NCI-H1436 (cell line): ENCODE data around the gene RPS6KB2.
"Not testable (repeated sequence)": the region's sequence is repeated elsewhere in the genome, so short reads cannot be mapped to it uniquely, and the experiment has no call there.

ENCODE experiments used
- DNase-seq: peaks from one replicate; lab custom pipeline; 2025; lab: John Stamatoyannopoulos, UW

Gene RPS6KB2

GRCh38 chr11:67410984-67411784, 17.1 kb upstream of the RPS6KB2 start:
- no peak for DNase-seq

DNA sequence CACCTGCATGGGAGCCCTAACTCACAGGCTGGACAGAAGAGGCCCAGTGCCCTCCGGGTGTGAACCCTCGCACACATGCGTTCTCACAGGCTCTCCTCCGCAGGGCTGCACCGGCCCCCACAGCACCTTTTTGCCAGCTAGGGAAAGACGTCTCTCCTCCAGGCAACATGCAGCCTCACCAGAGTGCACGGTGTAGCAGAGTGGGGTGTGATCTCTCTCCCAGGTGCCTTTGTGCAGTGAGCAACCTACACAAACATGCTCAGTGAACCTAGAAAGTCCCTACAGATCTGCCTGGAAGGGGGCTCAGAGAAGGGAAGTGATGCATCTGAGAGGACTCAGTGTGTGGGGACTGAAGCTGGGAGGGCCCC, 16.5 kb upstream of the RPS6KB2 start:
- DNase-seq: no peak

DNA sequence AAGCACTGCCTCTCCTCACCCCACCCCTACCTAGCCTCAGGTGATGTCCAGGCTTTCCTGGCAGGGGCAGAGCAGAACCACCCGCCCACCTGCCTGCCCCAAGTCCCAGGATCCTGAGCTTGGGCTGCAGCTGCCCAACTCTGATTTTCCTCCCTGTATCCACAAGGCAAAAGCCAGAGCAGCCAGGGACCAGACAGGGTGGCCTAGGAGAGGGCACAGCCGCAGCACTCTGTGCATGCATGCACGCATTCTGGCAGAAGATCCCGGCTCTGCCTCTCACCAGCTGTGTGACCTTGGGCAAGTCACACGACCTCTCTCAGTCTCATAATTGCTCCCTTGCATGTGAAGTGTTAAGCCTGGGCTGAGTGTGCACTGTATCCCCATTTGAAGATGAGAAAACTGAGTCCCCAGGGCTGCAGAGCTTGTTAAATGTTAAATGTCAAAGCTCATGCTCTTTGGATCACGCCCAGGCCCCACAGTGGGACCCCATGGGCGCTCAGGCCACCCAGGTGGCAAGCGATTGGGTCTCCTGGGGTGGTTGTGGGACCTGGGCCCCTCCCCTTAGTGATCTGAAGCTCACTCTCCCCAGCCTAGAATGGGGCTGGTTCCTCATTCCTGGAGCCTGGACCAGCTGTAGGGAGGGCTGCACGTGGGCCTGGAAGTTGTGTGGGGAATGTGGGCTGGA, 15.7 kb upstream of the RPS6KB2 start:
- DNase-seq: no peak

DNA sequence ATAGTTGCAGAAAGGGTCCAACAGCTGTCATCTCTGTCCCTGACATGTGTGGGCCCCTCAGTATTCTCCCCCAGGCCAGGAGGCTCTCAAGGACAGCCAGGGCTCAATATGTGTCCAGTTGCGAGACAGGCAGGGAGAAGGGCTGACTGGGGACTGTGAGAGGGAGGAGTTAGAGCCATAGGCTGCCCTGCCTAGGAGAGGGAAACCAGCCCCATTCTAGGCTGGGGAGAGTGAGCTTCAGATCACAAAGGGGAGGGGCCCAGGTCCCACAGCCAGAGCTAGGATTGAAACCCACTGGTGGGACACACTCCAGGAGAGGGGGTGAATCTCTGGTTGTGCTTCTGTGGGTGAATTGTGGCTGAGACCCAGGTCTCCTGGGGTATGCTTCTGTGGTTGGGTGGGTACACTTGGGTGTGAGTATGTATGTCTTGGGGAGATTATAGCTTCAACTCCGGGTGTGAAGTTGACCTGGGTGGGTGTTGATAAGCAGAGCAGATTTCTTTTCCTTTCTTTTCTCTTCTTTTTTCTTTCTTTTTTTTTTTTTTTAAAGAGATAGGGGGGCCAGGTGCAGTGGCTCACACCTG, 14.9 kb upstream of the RPS6KB2 start:
- DNase-seq: no peak

GRCh38 chr11:67415501-67416304, 12.6 kb upstream of the RPS6KB2 start, which contains the start of gene CARNS1:
Gene CARNS1 (plus strand): TSS chr11:67415678. CDS start chr11:67416200, 522 bp downstream.
- DNase-seq: no peak

GRCh38 chr11:67416416-67417335, 11.6 kb upstream of the RPS6KB2 start:
- peak; percentile 58 for DNase-seq

GRCh38 chr11:67417425-67417824, 10.9 kb upstream of the RPS6KB2 start:
- DNase-seq: no peak

DNA sequence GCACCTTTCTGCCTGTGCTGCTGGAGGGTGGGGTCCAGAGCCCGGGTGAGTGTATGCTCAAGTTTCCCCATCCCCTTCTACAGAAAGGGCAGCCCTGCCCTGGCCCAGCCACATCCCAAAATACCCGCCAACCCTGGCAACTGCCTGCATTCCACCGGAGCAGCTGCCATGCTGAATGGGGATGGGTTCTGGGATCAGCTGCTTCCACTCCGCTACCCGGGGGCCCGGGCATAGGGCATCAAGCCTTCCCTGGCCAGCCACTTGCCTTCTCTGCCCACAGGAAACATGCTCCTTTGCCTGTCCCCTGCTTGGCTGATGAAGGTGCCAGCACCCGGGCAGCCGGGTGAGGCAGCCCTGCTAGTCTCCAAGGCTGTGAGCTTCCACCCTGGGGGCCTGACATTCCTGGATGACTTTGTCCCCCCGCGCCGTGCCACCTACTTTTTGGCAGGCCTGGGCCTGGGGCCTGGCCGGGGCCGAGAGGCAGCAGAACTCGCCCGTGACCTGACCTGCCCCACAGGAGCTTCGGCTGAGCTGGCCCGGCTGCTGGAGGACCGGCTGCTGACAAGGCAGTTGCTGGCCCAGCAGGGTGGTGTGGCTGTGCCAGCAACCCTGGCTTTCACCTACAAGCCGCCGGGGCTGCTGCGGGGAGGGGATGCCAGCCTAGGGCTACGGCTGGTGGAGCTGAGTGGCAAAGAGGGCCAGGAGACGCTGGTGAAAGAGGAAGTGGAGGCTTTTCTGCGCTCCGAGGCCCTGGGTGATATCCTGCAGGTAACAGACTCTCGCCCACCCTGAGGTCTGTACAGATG, 9.6 kb upstream of the RPS6KB2 start:
- DNase-seq: no peak

DNA sequence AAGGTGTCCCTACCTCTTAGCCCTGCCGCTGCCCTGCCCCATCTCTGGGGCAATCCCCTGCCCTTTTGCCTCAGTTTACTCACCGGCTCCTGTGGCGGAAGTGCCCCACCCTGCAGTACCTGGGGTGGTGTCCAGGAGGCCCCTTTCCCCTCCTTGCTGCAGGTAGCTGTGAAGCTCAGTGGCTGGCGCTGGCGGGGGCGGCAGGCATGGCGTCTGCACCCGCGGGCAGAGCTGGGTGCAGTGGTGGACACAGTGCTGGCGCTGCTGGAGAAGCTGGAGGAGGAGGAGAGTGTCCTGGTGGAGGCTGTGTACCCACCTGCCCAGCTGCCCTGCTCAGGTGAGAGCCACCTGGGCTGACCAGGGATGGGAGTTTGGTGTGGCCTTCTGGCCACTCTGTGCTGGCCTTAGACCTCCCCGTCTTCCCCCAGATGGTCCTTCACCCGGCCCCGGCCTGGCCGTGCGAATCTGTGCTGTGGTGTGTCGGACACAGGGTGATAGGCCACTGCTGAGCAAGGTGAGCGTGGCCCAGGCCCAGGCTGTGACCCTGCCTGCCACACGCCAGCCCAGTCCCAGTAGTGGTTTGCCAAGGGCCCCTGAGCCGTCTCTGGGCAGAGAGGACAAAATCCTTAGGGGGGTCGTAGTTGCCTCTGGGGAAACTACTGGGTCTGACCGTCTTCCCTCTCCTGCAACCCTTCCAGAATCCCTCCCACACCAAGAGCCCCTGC, 8.8 kb upstream of the RPS6KB2 start:
- no peak for DNase-seq

GRCh38 chr11:67420147-67420645, 8.1 kb upstream of the RPS6KB2 start:
- no peak for DNase-seq

DNA sequence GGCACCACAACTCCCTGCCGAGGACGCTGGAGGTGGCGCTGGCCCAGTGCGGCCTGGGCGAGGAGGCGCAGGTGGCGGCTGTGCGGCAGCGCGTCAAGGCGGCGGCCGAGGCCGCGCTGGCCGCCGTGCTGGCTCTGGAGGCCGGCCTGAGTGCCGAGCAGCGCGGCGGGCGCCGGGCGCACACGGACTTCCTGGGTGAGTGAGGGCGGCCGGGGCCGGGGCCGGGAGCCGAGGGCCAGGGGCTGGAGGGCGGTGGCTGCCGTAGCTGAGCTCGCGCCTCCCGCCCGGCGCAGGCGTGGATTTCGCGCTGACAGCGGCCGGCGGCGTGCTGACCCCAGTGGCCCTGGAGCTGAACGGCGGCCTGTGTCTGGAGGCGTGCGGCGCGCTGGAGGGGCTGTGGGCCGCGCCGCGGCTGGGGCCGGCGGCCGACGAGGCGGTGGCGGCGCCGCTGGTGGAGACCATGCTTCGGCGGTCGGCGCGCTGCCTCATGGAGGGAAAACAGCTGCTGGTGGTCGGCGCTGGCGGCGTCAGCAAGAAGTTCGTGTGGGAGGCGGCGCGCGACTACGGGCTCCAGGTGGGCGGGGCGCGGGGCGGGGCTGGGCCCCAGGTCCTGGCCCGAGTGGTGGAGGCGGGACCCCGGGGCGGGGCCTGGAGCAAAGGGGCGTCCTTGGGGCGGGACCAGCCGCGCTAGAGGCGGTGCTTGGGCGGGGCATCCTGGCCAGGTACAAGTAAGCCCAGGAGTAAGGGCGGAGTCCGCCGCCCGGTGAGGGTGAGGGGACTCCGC, 7.5 kb upstream of the RPS6KB2 start:
- peak; percentile 91 for DNase-seq

DNA sequence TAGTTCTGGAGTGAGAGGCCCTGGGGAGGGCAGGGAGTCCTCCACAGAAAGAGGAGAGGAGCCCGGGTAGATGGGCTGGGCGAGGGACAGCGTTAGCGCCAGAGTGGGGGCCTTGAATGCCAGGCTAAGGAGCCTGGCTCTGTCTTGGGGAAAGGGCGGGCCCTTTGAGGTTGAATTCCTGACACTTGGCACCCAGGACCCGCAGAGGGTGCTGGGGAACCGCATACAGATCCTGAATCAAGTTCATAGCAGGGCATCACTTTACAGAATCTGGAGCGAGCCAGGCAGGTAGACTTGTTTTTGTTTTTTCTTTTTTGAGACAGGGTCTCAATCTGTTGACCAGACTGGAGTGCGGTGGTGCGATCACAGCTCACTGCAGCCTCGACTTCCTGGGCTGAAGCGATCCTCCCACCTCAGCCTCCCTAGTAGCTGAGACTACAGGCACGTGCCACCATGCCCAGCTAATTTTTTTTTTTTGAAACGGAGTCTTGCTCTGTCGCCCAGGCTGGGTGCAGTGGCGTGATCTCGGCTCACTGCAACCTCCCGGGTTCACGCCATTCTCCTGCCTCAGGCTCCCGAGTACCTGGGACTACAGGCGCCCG, 6.8 kb upstream of the RPS6KB2 start:
- DNase-seq: no peak

GRCh38 chr11:67422891-67423290, 5.4 kb upstream of the RPS6KB2 start:
- no peak for DNase-seq

DNA sequence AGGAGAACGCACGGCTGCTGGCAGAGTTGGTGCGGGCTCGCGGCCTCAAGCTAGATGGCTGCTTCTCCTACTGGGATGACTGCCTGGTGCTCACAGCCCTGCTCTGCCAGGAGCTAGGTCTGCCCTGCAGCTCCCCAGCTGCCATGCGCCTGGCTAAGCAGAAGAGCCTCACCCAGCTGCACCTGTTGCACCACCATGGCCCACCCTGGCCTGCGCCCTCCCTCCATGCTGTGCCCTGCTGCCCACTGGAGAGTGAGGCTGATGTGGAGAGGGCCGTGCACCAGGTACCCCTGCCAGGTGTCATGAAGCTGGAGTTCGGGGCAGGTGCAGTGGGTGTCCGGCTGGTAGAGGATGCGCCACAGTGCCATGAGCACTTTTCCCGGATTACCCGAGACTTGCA, 4.8 kb upstream of the RPS6KB2 start:
- DNase-seq: no peak

DNA sequence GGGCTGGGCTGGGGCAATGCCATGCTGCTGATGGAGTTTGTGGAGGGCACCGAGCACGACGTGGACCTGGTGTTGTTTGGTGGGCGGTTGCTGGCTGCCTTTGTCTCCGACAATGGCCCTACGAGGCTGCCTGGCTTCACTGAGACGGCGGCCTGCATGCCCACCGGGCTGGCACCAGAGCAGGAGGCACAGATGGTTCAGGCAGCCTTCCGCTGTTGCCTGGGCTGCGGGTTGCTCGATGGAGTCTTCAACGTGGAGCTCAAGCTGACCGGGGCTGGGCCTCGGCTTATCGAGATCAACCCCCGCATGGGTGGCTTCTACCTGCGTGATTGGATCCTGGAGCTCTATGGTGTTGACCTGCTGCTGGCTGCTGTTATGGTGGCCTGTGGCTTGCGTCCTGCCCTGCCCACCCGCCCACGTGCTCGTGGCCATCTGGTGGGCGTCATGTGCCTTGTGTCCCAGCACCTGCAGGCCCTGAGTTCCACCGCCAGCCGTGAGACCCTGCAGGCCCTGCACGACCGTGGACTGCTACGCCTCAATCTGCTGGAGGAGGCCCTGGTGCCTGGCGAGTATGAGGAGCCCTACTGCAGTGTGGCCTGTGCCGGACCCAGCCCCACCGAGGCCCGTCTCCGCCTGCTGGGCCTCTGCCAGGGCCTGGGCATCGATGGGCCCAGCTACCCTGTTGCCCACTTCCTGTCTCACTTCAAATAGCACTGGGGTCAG, 4.2 kb upstream of the RPS6KB2 start:
- no peak for DNase-seq

DNA sequence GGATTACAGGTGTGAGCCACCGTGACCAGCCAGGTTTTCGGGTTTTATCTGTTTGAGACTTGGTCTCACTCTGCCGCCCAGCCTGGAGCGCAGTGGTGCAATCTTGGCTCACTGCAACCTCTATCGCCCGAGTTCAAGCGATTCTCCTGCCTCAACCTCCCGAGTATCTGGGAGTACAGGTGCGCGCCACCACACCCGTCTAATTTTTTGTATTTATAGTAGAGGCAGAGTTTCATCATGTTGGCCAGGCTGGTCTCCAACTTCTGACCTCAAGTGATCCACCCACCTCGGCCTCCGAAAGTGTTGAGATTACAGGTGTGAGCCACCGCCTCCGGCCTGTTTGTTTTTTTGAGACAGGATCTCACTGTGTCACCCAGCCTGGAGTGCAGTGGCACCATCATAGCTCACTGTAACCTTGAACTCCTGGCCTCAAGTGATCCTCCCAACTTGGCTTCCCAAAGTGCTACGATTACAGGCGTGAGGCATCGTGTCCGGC, 882 bp upstream of the RPS6KB2 start:
- DNase-seq: not testable (repeated sequence)

- no peak for DNase-seq
Observed at GRCh38 chr11:67429038-67429668, 859 bp downstream of the RPS6KB2 start.
